PC-3 (cell line): ENCODE results near the gene PRDM2. TPM values are rescaled to one million over a fixed set of nuclear protein-coding genes. Genes with fewer than 3 reads are reported as not detected.

ENCODE experiments used
- ATAC-seq: fragments of 200-7000 bp; cut with Tn5 transposase; 2 replicates; pipeline ENCODE4 v1.9.1; 2020; ENCODE audit warnings: mild to moderate bottlenecking, moderate library complexity
- BruUV-seq: library from RNA; stranded (reverse); fragments of 400-500 nt; replicated peaks from 2 replicates; lab custom pipeline; 2021; lab: Mats Ljungman, UMichigan
- CTCF ChIA-PET: fragments of 300-600 bp; sonication (Branson Sonifier 250); formaldehyde crosslinking; loops from one replicate; lab custom pipeline; 2022; ENCODE audit warnings: antibody characterized with exemption; lab: Charles Lee
- POLR2A ChIA-PET: fragments of 300-600 bp; sonication (Branson Sonifier 250); formaldehyde crosslinking; loops from one replicate; lab custom pipeline; 2022; ENCODE audit warnings: antibody characterized with exemption; ENCODE audit not compliant: unreplicated experiment; lab: Charles Lee
- DNase-seq: peaks from one replicate; pipeline ENCODE4 v3.0.0-alpha.2; 2015
- H2AFZ ChIP-seq: fragments of 300-600 bp; sonication (generic); 2 replicates; pipeline ENCODE4 v1.6.0; 2016; ENCODE audit warnings: antibody characterized with exemption, low read length
- H3F3A ChIP-seq: fragments of 300-600 bp; sonication (generic); one replicate; pipeline ENCODE4 v1.6.0; 2017; ENCODE audit warnings: antibody characterized with exemption, low read length, control low read depth, mild to moderate bottlenecking; ENCODE audit not compliant: unreplicated experiment
- H3K27ac ChIP-seq: fragments of 300-600 bp; sonication (generic); 2 replicates; pipeline ENCODE4 v1.5.1; 2016; ENCODE audit warnings: mild to moderate bottlenecking, low read length
- H3K27me3 ChIP-seq: fragments of 300-600 bp; sonication (generic); 2 replicates; pipeline ENCODE4 v1.6.1; 2016; ENCODE audit warnings: low read length, mixed read lengths
- H3K36me3 ChIP-seq: fragments of 300-600 bp; sonication (generic); 2 replicates; pipeline ENCODE4 v1.6.1; 2016; ENCODE audit warnings: low read depth, mixed run types, low read length, mixed read lengths
- H3K4me1 ChIP-seq: fragments of 300-600 bp; sonication (generic); 2 replicates; pipeline ENCODE4 v1.5.1; 2016; ENCODE audit warnings: low read length; ENCODE audit not compliant: insufficient read depth
- H3K4me2 ChIP-seq: fragments of 300-600 bp; sonication (generic); 2 replicates; pipeline ENCODE4 v1.6.0; 2016; ENCODE audit warnings: low read length
- H3K4me3 ChIP-seq: fragments of 300-600 bp; sonication (generic); 2 replicates; pipeline ENCODE4 v1.5.1; 2016; ENCODE audit warnings: mild to moderate bottlenecking, low read length, mixed read lengths
- H3K79me2 ChIP-seq: fragments of 300-600 bp; sonication (generic); 2 replicates; pipeline ENCODE4 v1.6.1; 2017; ENCODE audit warnings: low read length, mixed read lengths
- H3K9ac ChIP-seq: fragments of 300-600 bp; sonication (generic); 2 replicates; pipeline ENCODE4 v1.6.0; 2016; ENCODE audit warnings: mild to moderate bottlenecking, low read length
- H3K9me2 ChIP-seq: fragments of 300-600 bp; sonication (generic); replicated peaks from 2 replicates; pipeline ENCODE4 v1.6.1; 2016; ENCODE audit warnings: mixed run types, low read length, mixed read lengths
- H3K9me3 ChIP-seq: fragments of 300-600 bp; sonication (generic); 2 replicates; pipeline ENCODE4 v1.6.1; 2016; ENCODE audit warnings: low read length, mixed read lengths
- H4K20me1 ChIP-seq: fragments of 300-600 bp; sonication (generic); 2 replicates; pipeline ENCODE4 v1.6.1; 2016; ENCODE audit warnings: low read length, mixed read lengths
- EZH2 ChIP-seq: fragments of 300-600 bp; sonication (generic); IDR thresholded peaks from one replicate; pipeline ENCODE4 v1.6.1; 2017; ENCODE audit warnings: antibody characterized with exemption, mild to moderate bottlenecking, low read length; ENCODE audit not compliant: unreplicated experiment
- EZH2phosphoT487 ChIP-seq: fragments of 300-600 bp; sonication (generic); IDR thresholded peaks from 2 replicates; pipeline ENCODE4 v1.6.1; 2018; ENCODE audit warnings: mild to moderate bottlenecking, antibody characterized with exemption, low read length, borderline replicate concordance
- intact Hi-C: fragments of 100-400 bp; cut with micrococcal nuclease; formaldehyde crosslinking; loops from 2 replicates; pipeline ENCODE4 v1.9.0; 2023
- total RNA-seq: library from RNA; depleted of rRNA; stranded (reverse); fragments of >200 nt; gene quantifications from 2 replicates; pipeline ENCODE4 v1.2.3, GENCODE V29; 2014
- TF ChIP-seq, protein P1 (sequence below): fragments of 300-600 bp; sonication (generic); conservative IDR thresholded peaks from 2 replicates; pipeline ENCODE4 v1.5.1; 2017; ENCODE audit warnings: antibody characterized with exemption, low read depth, mild to moderate bottlenecking, low read length

PRDM2 gene
- total RNA-seq, 1 experiment from 2014 or later: 9.4 TPM

DNA sequence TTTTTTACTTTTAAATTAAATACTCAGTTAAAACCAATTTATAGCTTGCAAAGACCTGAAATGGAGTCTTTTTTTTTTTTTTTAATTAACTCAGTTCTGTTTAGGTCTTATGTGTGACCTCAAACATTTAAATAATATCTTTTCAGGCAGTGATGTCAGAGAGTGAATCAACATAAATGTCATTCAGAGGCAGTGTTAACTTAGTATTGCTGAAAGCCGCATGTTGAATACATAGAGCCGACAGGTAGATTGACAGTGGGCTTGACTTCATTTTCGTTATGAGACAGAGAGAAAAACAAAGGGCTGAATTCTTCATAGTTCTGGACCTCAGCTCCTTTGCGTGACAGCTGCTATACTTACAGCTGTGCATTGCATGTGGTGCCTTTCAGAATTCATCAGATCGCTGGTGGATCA, 51.5 kb downstream of the PRDM2 start:
- TF ChIP-seq EZH2phosphoT487 (no peak), EZH2 (no peak)
- TF ChIP-seq, protein P1, sequence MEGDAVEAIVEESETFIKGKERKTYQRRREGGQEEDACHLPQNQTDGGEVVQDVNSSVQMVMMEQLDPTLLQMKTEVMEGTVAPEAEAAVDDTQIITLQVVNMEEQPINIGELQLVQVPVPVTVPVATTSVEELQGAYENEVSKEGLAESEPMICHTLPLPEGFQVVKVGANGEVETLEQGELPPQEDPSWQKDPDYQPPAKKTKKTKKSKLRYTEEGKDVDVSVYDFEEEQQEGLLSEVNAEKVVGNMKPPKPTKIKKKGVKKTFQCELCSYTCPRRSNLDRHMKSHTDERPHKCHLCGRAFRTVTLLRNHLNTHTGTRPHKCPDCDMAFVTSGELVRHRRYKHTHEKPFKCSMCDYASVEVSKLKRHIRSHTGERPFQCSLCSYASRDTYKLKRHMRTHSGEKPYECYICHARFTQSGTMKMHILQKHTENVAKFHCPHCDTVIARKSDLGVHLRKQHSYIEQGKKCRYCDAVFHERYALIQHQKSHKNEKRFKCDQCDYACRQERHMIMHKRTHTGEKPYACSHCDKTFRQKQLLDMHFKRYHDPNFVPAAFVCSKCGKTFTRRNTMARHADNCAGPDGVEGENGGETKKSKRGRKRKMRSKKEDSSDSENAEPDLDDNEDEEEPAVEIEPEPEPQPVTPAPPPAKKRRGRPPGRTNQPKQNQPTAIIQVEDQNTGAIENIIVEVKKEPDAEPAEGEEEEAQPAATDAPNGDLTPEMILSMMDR: no peak
- Histone ChIP-seq H3K9me3 (no peaks in the 10 kb centered on the region), H3K27ac (no peak overlapping the region), H3K4me3 (peak overlapping the region; percentile 68; the same call in 1 of the 2 replicates), H3K4me2 (peak overlapping the region; percentile 89), H3K9me2 (no peaks in the 10 kb centered on the region), H3K27me3 (no peaks in the 10 kb centered on the region), H3K36me3 (no peaks in the 10 kb centered on the region), H4K20me1 (peaks cover 42% of the 10 kb centered on the region), H2AFZ (no peak overlapping the region), H3K4me1 (peaks cover 25% of the 10 kb centered on the region), H3K9ac (no peak overlapping the region; the same call in 1 of the 2 replicates), H3K79me2 (peaks cover 70% of the 10 kb centered on the region), H3F3A (no peaks in the 10 kb centered on the region)
- ChIA-PET POLR2A (no interaction called here), CTCF (no interaction called here)
- DNase-seq: no peak
- BruUV-seq: no TSS peak
- intact Hi-C loops: no loop called here
- no peak for ATAC-seq

- Histone ChIP-seq H3K27me3 (no peaks in the 10 kb centered on the region), H3K9me3 (no peaks in the 10 kb centered on the region), H2AFZ (no peak overlapping the region), H3K4me3 (no peak overlapping the region), H3K4me2 (no peak overlapping the region), H3K9me2 (no peaks in the 10 kb centered on the region), H3K9ac (no peak overlapping the region), H3K27ac (no peak overlapping the region), H4K20me1 (peaks cover 47% of the 10 kb centered on the region), H3K4me1 (peaks cover 30% of the 10 kb centered on the region), H3K36me3 (no peaks in the 10 kb centered on the region), H3F3A (no peaks in the 10 kb centered on the region), H3K79me2 (peaks cover 75% of the 10 kb centered on the region)
- no TSS peak for BruUV-seq
- ATAC-seq (no peak), DNase-seq (no peak)
- ChIA-PET CTCF (no interaction called here), POLR2A (no interaction called here)
- intact Hi-C loops: no loop called here
- TF ChIP-seq EZH2: no peak
- TF ChIP-seq, protein P1: no peak
Observed at GRCh38 chr1:13751985-13752384, 52.0 kb downstream of the PRDM2 start.

- no peaks in the 10 kb centered on the region for H3K36me3 ChIP-seq
- peaks cover 55% of the 10 kb centered on the region for H4K20me1 ChIP-seq
- ChIA-PET POLR2A (no interaction called here), CTCF (no interaction called here)
- no peak overlapping the region for H3K9ac ChIP-seq
- H2AFZ ChIP-seq: no peak overlapping the region
- H3K4me1 ChIP-seq: peaks cover 37% of the 10 kb centered on the region
- DNase-seq: no peak
- no peak for ATAC-seq
- H3K27ac ChIP-seq: no peak overlapping the region
- intact Hi-C loops: no loop called here
- H3K27me3 ChIP-seq: no peaks in the 10 kb centered on the region
- no peak overlapping the region for H3K4me2 ChIP-seq
- no peak for TF ChIP-seq EZH2phosphoT487
- TF ChIP-seq, protein P1: no peak
- TF ChIP-seq EZH2: no peak
- H3F3A ChIP-seq: no peaks in the 10 kb centered on the region
- no peaks in the 10 kb centered on the region for H3K9me2 ChIP-seq
- no peak overlapping the region for H3K4me3 ChIP-seq
- H3K9me3 ChIP-seq: no peaks in the 10 kb centered on the region
- BruUV-seq: no TSS peak
- H3K79me2 ChIP-seq: peaks cover 84% of the 10 kb centered on the region
Observed at GRCh38 chr1:13752852-13753251, 52.9 kb downstream of the PRDM2 start.
